ENCODE data around the gene ZNF367. TPM values are rescaled to one million over a fixed set of nuclear protein-coding genes. Genes with fewer than 3 reads are reported as not detected.

ZNF367 gene
- total RNA-seq, 2 experiments from 2014 or later, result 29.3 to 30.1 TPM

- POLR2A ChIA-PET, result no interaction called here
- peak; percentile 26 for DNase-seq
- Mint-ChIP-seq H3K4me1 (ENCODE audit: low read depth) (peaks cover 27% of the 10 kb centered on the region), H3K36me3 (ENCODE audit: low read depth) (peaks cover 2% of the 10 kb centered on the region), H3K27ac (no peak overlapping the region), H3K27me3 (peaks cover 9% of the 10 kb centered on the region), H3K4me3 (no peak overlapping the region), H3K9me3 (no peaks in the 10 kb centered on the region)
- intact Hi-C loops (cut with micrococcal nuclease), result no loop called here
- CTCF ChIA-PET, result interaction anchor here (3.6 kb wide), 1 partner anchor 113 kb away, joined by 13 read pairs; no protein-coding TSS in a partner anchor
- TF ChIP-seq CTCF (IDR thresholded peaks at IDR 0.05), result peak; percentile 37
- ATAC-seq, result no peak
Measured at GRCh38 chr9:96453625-96454024, 35.5 kb upstream of the ZNF367 start.

GRCh38 chr9:96450613-96451528 is 32.7 kb upstream of the ZNF367 start:
- no peak for ATAC-seq
- H3K4me1 Mint-ChIP-seq (ENCODE audit: low read depth), result peaks cover 29% of the 10 kb centered on the region
- no peaks in the 10 kb centered on the region for H3K36me3 Mint-ChIP-seq (ENCODE audit: low read depth)
- peak overlapping the region; percentile 81 for H3K27ac Mint-ChIP-seq
- POLR2A ChIA-PET, result interaction anchor here (1.2 to 2.3 kb wide), 3 partner anchors 28 to 51 kb away, joined by 3 to 5 read pairs (median 4); no protein-coding TSS in a partner anchor
- peak; percentile 55 for DNase-seq
- intact Hi-C loops (cut with micrococcal nuclease), result no loop called here
- CTCF ChIA-PET, result interaction anchor here (2.0 to 3.6 kb wide), 3 partner anchors 9 to 116 kb away, joined by 6 to 25 read pairs (median 13); no protein-coding TSS in a partner anchor
- peaks cover 11% of the 10 kb centered on the region for H3K27me3 Mint-ChIP-seq
- H3K9me3 Mint-ChIP-seq, result no peaks in the 10 kb centered on the region
- H3K4me3 Mint-ChIP-seq, result peak overlapping the region; percentile 87
- TF ChIP-seq CTCF (IDR thresholded peaks at IDR 0.05), result no peak

- no peak for TF ChIP-seq CTCF (IDR thresholded peaks at IDR 0.05)
- peak within 1 kb of the TSS; percentile 81 for H3K27ac Mint-ChIP-seq
- intact Hi-C loops (cut with micrococcal nuclease), result loop anchor here (5.0 to 10.0 kb wide), 2 partner anchors 115 to 202 kb away; no protein-coding TSS in a partner anchor
- no peaks in the 10 kb centered on the region for H3K36me3 Mint-ChIP-seq (ENCODE audit: low read depth)
- ATAC-seq, result peak; percentile 97
- peak; percentile 97 for DNase-seq
- CTCF ChIA-PET, result interaction anchor here (0.7 to 3.2 kb wide), 6 partner anchors 8 to 949 kb away, joined by 3 to 25 read pairs (median 4); no protein-coding TSS in a partner anchor
- no peaks in the 10 kb centered on the region for H3K9me3 Mint-ChIP-seq
- H3K27me3 Mint-ChIP-seq, result peaks cover 11% of the 10 kb centered on the region
- peaks cover 29% of the 10 kb centered on the region for H3K4me1 Mint-ChIP-seq (ENCODE audit: low read depth)
- H3K4me3 Mint-ChIP-seq, result peak within 1 kb of the TSS; percentile 87
- POLR2A ChIA-PET, result interaction anchor here (0.6 to 2.3 kb wide), 6 partner anchors 10 to 182 kb away, joined by 3 to 6 read pairs (median 4); no protein-coding TSS in a partner anchor
Measured at GRCh38 chr9:96449845-96450612, 31.9 kb upstream of the ZNF367 start, which contains the start of gene HABP4. Gene HABP4 (plus strand): TSS chr9:96450169. CDS start chr9:96450280, 111 bp downstream.

GRCh38 chr9:96449523-96449844 is 31.3 kb upstream of the ZNF367 start:
- ChIA-PET POLR2A (interaction anchor here (0.6 to 2.3 kb wide), 6 partner anchors 9 to 182 kb away, joined by 3 to 6 read pairs (median 4); no protein-coding TSS in a partner anchor), CTCF (interaction anchor here (0.7 to 0.9 kb wide), 5 partner anchors 10 to 949 kb away, joined by 3 to 4 read pairs (median 3); no protein-coding TSS in a partner anchor)
- Mint-ChIP-seq H3K27ac (no peak overlapping the region), H3K4me3 (peak overlapping the region; percentile 73), H3K27me3 (peaks cover 11% of the 10 kb centered on the region), H3K4me1 (ENCODE audit: low read depth) (peaks cover 29% of the 10 kb centered on the region), H3K36me3 (ENCODE audit: low read depth) (no peaks in the 10 kb centered on the region), H3K9me3 (no peaks in the 10 kb centered on the region)
- DNase-seq (no peak), ATAC-seq (peak; percentile 10)
- no peak for TF ChIP-seq CTCF (IDR thresholded peaks at IDR 0.05)
- intact Hi-C loops (cut with micrococcal nuclease), result loop anchor here (5.0 to 10.0 kb wide), 2 partner anchors 115 to 203 kb away; no protein-coding TSS in a partner anchor

Measured in activated CD8-positive, alpha-beta T cell treated with anti-CD3 and anti-CD28 coated beads for 36 hours (primary cell).